ENCODE measurements around the gene SDHA.
"Not testable (repeated sequence)": the region's sequence is repeated elsewhere in the genome, so short reads cannot be mapped to it uniquely, and the experiment has no call there.

Gene SDHA

GRCh38 chr5:186091-187041 is 31.8 kb upstream of the SDHA start:
- no peak for DNase-seq

GRCh38 chr5:187042-187431 is 31.1 kb upstream of the SDHA start:
- DNase-seq = no peak

GRCh38 chr5:187617-188451 is 30.3 kb upstream of the SDHA start:
- no peak for DNase-seq

DNA sequence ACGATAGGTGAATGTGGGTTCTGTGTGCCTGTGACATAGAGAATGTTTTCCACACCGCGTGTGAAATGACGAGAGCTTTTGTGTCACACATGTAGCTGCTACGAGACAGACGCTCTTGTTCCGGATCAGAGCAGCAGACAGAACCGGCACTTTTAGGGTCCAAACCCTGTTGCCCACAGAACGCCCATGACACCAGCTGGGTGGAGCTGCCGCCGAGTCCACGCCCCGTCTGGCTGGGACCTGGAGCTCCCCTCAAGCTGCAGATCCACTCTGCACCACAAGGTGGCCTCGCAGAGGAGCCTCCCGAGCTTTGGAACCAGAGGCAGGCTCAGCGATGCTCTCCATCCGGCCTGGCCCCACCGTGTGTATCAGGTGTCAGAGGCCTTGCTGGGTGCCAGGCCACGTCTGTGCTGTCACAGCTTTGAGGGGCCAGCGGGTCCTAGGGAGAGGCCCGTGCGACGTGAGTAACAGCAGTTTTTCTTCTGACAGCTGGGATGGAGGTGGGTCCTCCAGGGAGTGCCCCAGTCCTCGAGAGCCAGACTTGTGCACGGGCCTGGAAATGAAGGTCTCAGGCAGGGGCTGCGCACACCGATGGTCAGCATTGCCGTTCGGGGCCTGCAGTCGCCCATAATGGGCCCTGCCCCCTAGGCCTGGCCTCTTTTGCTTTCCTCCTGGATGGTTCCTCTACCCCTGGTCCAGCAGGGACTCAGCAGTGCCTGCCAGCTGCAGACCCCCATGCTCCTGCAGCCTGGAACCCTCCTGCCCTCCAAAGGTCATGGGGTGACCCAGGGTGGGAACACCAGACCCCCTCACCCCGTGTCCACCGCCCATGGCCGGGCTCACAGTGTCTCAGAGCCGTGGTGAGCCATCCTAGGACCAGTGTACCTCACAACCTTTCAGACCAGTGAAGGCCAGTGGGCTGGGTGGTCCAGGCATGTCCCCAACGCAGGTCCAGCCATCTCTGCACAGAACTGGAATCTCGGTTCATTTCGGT is 29.3 kb upstream of the SDHA start:
- DNase-seq = peak; percentile 39 to 67

- no peak for DNase-seq
These were observed 28.6 kb upstream of the SDHA start for GRCh38 chr5:189486-189885.

DNA sequence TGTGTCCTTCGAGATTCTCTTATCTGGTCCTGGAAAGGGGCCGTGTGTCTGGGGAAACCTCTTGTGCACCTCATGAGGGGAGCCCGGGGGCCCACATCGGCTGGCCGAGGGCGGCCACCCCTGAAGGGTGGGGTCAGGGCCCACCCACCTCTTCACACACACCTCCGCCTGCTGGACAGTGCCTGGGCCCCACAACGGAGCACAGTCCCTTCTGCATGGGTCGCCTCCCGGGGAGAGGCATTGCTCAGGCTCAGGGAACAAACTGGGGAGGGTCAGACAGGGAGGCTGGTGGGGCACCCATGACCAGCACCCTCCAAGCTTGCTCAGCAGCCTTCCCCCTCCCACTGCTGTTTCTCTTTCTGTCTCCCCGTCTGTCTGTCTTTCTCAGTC is 28.1 kb upstream of the SDHA start:
- DNase-seq = no peak

DNA sequence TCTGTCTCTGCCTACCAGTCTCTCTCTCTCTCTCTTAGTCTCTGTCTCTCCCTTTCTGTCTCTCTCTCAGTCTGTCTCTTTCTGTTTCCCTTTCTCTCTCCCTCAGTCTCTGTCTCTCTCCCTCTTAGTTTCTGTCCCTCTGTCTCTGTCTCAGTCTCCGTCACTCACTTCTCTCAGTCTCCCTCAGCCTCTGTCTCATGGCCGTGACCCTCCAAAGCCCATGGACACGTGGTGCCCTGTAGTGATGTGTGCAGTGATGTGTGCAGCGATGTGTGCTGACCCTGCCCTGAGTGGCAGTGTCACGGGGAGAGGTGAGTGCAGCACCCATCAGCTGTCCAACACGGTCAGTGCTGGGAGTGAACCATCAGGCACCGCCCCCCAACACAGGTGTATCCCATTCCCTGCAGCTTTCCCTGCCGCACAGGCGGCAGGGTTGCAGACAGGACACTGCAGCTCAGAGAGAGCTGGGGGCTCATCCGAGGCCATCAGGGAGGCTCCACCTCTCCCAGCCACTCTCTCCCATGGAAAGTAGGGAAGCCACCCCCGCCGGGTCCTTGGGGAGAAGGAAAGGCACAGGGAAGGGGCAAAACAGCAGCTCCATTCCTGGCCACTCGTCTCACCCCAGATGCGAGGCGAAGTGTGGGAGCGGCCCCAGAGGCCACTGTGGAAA is 27.6 kb upstream of the SDHA start:
- no peak for DNase-seq

GRCh38 chr5:191036-191948 is 26.8 kb upstream of the SDHA start, which contains the start of gene LRRC14B:
Gene LRRC14B, plus strand, starts transcription at chr5:191495. Its CDS starts 44 bp downstream, at chr5:191539.
- DNase-seq = peak in 1 of 2 experiments; percentile 57

DNA sequence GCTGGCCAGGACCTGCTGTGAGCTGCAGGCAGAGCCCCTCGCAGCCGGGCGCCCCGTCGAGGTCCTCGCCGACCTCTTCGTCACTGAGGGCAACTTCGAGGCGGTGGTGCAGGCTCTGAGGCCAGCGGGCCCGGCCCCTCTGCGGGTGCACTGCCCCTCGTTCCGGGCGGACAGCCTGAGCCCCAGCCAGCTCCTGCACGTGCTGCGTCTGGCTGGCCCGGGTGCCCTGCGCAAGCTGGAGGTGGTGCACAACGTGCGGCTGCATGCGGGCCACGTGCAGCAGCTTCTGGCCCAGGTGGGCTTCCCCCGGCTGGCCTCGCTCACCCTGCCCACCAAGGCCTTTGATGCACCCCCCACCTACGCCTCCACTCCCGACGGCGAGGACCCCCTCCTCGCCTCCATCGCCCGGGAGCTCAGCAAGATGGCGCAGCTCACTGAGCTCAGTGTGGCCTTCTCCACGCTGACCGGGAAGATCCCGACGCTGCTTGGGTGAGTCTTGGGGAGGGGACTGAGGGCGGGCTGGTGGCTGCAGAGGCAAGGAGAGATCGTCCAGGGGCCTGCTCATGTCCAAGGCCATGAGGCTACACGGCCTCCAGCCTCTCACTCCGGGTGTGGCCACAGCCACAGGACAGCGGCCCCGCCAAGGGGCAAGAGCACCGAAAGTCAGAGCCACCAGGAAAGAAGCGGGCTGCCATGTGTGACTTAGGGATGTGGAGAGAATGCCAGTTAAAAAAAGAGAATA is 26.0 kb upstream of the SDHA start:
- no peak for DNase-seq

- DNase-seq = no peak
These were observed 25.5 kb upstream of the SDHA start for GRCh38 chr5:192691-192969.

DNA sequence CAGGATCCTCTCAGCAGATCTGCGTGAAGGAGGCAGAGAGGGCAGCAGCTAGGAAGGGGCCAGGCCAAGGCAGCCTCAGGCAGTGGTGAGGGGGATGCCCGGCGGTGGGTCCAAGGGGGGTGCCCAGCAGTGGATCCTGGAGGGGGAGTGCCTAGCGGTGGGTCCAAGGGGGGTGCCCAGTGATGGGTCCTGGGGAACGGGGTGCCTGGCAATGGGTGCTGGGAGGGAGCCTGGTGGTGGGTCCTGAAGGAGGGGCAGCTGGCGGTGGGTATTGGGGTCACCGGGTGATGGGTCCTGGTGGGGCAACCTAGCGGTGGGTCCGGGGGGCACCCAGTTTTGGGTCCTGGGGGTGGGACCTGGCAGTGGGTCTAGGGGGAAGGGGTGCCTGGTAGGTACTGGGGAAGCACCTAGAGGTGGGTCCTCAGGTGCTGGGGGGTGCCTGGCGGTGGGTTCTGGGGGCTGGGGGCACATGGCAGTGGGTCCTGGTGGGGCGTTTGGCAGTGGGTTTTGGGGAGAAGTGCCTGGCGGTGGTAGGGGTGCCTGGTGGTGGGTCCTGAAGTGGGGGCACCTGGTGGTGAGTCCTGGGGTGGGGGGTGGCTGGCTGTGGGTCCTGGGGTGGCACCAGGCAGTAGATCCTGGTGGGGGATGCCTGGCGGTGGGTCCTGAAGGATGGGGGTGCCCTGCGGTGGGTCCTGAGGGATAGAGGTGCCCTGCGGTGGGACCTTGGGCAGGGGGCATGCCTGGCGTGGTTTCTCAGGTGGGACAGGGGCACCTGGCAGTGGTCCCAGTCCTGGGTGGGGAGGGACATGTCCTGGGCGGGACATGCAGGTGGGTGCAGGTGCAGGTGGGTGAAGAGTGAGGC is 24.9 kb upstream of the SDHA start:
- DNase-seq = no peak

GRCh38 chr5:194102-194501 is 24.0 kb upstream of the SDHA start:
- DNase-seq = no peak

DNA sequence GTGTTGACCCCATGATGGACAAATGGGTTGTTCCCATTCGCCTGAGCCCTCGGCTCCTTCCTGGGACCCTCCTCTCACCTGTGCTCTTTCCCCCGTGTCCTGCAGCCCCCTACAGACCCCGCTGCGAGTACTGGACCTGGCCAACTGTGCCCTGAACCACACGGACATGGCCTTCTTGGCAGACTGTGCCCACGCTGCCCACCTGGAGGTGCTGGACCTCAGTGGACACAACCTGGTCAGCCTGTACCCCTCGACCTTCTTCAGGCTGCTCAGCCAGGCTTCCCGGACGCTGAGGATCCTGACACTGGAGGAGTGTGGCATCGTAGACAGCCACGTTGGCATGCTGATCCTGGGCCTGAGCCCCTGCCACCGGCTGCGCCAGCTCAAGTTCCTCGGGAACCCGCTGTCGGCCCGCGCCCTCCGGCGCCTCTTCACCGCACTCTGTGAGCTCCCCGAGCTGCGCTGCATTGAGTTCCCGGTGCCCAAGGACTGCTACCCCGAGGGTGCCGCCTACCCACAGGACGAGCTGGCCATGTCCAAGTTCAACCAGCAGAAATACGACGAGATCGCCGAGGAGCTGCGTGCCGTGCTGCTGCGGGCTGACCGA is 23.4 kb upstream of the SDHA start:
- no peak for DNase-seq

- DNase-seq = no peak
These were observed 22.5 kb upstream of the SDHA start for GRCh38 chr5:195401-196160.

GRCh38 chr5:196350-196749 is 21.8 kb upstream of the SDHA start:
- no peak for DNase-seq

- DNase-seq = not testable (repeated sequence)
These were observed 21.1 kb upstream of the SDHA start for GRCh38 chr5:197031-197430.

DNA sequence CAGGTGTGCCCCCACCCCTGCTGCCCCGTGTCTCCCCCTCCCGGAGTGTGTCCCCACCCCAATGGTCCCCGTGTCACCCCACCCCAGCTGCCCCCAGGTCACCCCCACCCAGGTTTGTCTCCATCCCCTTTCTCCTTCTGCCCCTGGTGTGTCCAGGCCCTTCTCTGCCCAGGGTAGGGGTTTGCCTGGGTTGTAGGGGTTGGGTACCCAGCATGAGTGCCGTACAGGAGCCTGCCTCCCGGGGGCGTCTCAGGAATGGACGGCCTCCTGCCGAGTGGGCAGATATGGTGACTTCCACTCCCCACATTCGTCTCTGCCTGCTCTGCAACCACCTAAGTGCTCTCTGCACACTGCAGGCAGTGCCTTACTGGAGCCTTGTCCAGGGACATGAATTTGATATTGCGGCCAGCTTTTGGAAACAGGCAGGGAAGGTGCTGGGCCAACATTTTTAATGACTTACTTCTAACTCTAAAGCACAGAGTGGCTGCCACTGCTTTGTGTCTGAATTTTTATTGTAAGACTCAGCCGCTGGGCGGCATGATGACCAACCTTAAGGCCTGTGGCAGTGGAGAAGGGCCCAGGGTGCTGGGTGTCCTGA is 20.1 kb upstream of the SDHA start:
- no peak for DNase-seq
